Mesenchymal stem cell (in vitro differentiated cells and primary cell): ENCODE measurements around the gene PCED1B.

ENCODE experiments used
- DNase-seq: peaks from one replicate; pipeline ENCODE4 v3.0.0-alpha.2; 2013
- H2AFZ ChIP-seq: one replicate; pipeline ENCODE4 v1.6.1; 2013; ENCODE audit warnings: low read depth, mild to moderate bottlenecking, control low read depth, inconsistent platforms, low read length, moderate library complexity
- H2AK5ac ChIP-seq: 2 replicates; pipeline ENCODE4 v1.6.1; 2013; ENCODE audit warnings: low read length, moderate library complexity, mild to moderate bottlenecking, inconsistent platforms; ENCODE audit not compliant: severe bottlenecking
- H2BK120ac ChIP-seq: one replicate; pipeline ENCODE4 v1.6.1; 2013; ENCODE audit warnings: low read depth, mild to moderate bottlenecking, inconsistent platforms, low read length, moderate library complexity
- H2BK12ac ChIP-seq, 2 experiments: one replicate each; pipeline ENCODE4 v1.6.1; 2013; ENCODE audit warnings: inconsistent platforms in 2 of 2, low read length in 2 of 2, mild to moderate bottlenecking in 2 of 2, moderate library complexity in 2 of 2, control low read depth in 1 of 2
- H2BK15ac ChIP-seq: one replicate; pipeline ENCODE4 v1.6.1; 2013; ENCODE audit warnings: mild to moderate bottlenecking, low read depth, inconsistent platforms; ENCODE audit not compliant: poor library complexity, severe bottlenecking
- H2BK5ac ChIP-seq: 2 replicates; pipeline ENCODE4 v1.6.1; 2013; ENCODE audit warnings: low read depth, mild to moderate bottlenecking, low read length, control low read depth, inconsistent platforms; ENCODE audit not compliant: poor library complexity, severe bottlenecking
- H3K14ac ChIP-seq, 2 experiments: one replicate each; pipeline ENCODE4 v1.6.1; 2013; ENCODE audit warnings: inconsistent platforms in 2 of 2, low read length in 2 of 2, control low read depth in 1 of 2, mild to moderate bottlenecking in 1 of 2, moderate library complexity in 1 of 2
- H3K18ac ChIP-seq, 2 experiments: one replicate each; pipeline ENCODE4 v1.6.1; 2013; ENCODE audit warnings: inconsistent platforms in 2 of 2, low read length in 2 of 2, control low read depth in 1 of 2, low read depth in 1 of 2, mild to moderate bottlenecking in 1 of 2
- H3K23ac ChIP-seq, 2 experiments: one replicate each; pipeline ENCODE4 v1.6.1; 2013; ENCODE audit warnings: inconsistent platforms in 2 of 2, low read length in 2 of 2, mild to moderate bottlenecking in 2 of 2, moderate library complexity in 2 of 2, control low read depth in 1 of 2
- H3K27ac ChIP-seq: 2 replicates; pipeline ENCODE4 v1.5.1; 2013; ENCODE audit warnings: mild to moderate bottlenecking, moderate library complexity, low read length, control low read depth, inconsistent platforms; ENCODE audit not compliant: poor library complexity, severe bottlenecking
- H3K27me3 ChIP-seq, 2 experiments: 2 replicates each; pipeline versions ENCODE4 v1.6.1 to v1.7.0; 2013; ENCODE audit warnings: low read length in 2 of 2, mild to moderate bottlenecking in 2 of 2, moderate library complexity in 2 of 2, control low read depth in 1 of 2, inconsistent platforms in 1 of 2; ENCODE audit not compliant: control insufficient read depth in 1 of 2, insufficient read depth in 1 of 2
- H3K36me3 ChIP-seq, 2 experiments: 2 replicates each; pipeline versions ENCODE4 v1.6.1 to v1.7.0; 2013; ENCODE audit warnings: low read length in 2 of 2, control low read depth in 1 of 2, inconsistent platforms in 1 of 2, low read depth in 1 of 2, mild to moderate bottlenecking in 1 of 2; ENCODE audit not compliant: insufficient read depth in 2 of 2, control insufficient read depth in 1 of 2
- H3K4ac ChIP-seq, 2 experiments: one replicate each; pipeline ENCODE4 v1.6.1; 2013; ENCODE audit warnings: inconsistent platforms in 2 of 2, low read length in 2 of 2, mild to moderate bottlenecking in 2 of 2, moderate library complexity in 2 of 2, control low read depth in 1 of 2, low read depth in 1 of 2
- H3K4me1 ChIP-seq: 2 replicates; pipeline ENCODE4 v1.6.1; 2013; ENCODE audit warnings: low read depth, low read length, control low read depth; ENCODE audit not compliant: control insufficient read depth, insufficient read depth
- H3K4me2 ChIP-seq: 2 replicates; pipeline ENCODE4 v1.6.1; 2013; ENCODE audit warnings: low read length, mild to moderate bottlenecking, inconsistent platforms; ENCODE audit not compliant: poor library complexity, severe bottlenecking
- H3K4me3 ChIP-seq, 2 experiments: 2 replicates each; pipeline versions ENCODE4 v1.5.1 to v1.7.0; 2013; ENCODE audit warnings: low read length in 2 of 2, mild to moderate bottlenecking in 2 of 2, control low read depth in 1 of 2, low read depth in 1 of 2; ENCODE audit not compliant: insufficient read depth in 1 of 2
- H3K79me1 ChIP-seq: replicated peaks from 2 replicates; pipeline ENCODE4 v1.6.1; 2013; ENCODE audit warnings: mild to moderate bottlenecking, control low read depth, low read length, inconsistent platforms; ENCODE audit not compliant: poor library complexity, severe bottlenecking
- H3K9ac ChIP-seq: 2 replicates; pipeline ENCODE4 v1.7.0; 2013; ENCODE audit warnings: mild to moderate bottlenecking, low read length, moderate library complexity
- H3K9me3 ChIP-seq: 2 replicates; pipeline ENCODE4 v1.7.0; 2013; ENCODE audit warnings: mild to moderate bottlenecking, low read length; ENCODE audit not compliant: control insufficient read depth
- H4K8ac ChIP-seq: one replicate; pipeline ENCODE4 v1.6.1; 2013; ENCODE audit warnings: inconsistent platforms, mild to moderate bottlenecking, low read length, moderate library complexity
- H4K91ac ChIP-seq: one replicate; pipeline ENCODE4 v1.6.1; 2013; ENCODE audit warnings: mild to moderate bottlenecking, low read length, inconsistent platforms
- WGBS: methylation state at CpG from one replicate; pipeline ENCODE4 v1.1.7; 2013; ENCODE audit warnings: mixed read lengths; 5-methylcytosine and 5-hydroxymethylcytosine counted together

PCED1B gene

GRCh38 chr12:47075192-47076084 is 4.0 kb upstream of the PCED1B start:
- Histone ChIP-seq H3K27me3 (peaks cover 0 to 52% of the 10 kb centered on the region in 2 experiments), H3K27ac (no peak overlapping the region), H2BK12ac (no peak overlapping the region), H2BK15ac (no peak overlapping the region), H3K4me1 (peaks cover 9% of the 10 kb centered on the region), H4K8ac (no peak overlapping the region), H4K91ac (no peak overlapping the region), H3K14ac (no peak overlapping the region), H2AFZ (no peak overlapping the region), H2AK5ac (no peak overlapping the region), H3K79me1 (peaks cover 4% of the 10 kb centered on the region), H2BK120ac (no peak overlapping the region), H3K9me3 (no peaks in the 10 kb centered on the region), H3K36me3 (peaks cover 0 to 3% of the 10 kb centered on the region in 2 experiments), H3K9ac (no peak overlapping the region), H3K4me2 (no peak overlapping the region), H3K18ac (no peak overlapping the region), H3K23ac (no peak overlapping the region), H3K4me3 (no peak overlapping the region), H3K4ac (no peak overlapping the region), H2BK5ac (no peak overlapping the region)
- no peak for DNase-seq
- WGBS, result 93% methylated on average over 5 of the region's 7 CpGs

GRCh38 chr12:47077206-47078085 is 2.0 kb upstream of the PCED1B start:
- peaks cover 9% of the 10 kb centered on the region for H3K4me1 ChIP-seq
- H3K18ac ChIP-seq, result no peak overlapping the region
- no peak overlapping the region for H2BK5ac ChIP-seq
- no peak overlapping the region for H3K14ac ChIP-seq
- H3K4me2 ChIP-seq, result peak overlapping the region; percentile 56
- no peak overlapping the region for H4K8ac ChIP-seq
- H3K27me3 ChIP-seq, result peaks cover 0 to 42% of the 10 kb centered on the region in 2 experiments
- H3K9ac ChIP-seq, result no peak overlapping the region
- H2BK15ac ChIP-seq, result no peak overlapping the region
- WGBS, result 85% methylated on average over 17 of the region's 17 CpGs
- no peaks in the 10 kb centered on the region for H3K9me3 ChIP-seq
- no peak overlapping the region for H3K23ac ChIP-seq
- no peak overlapping the region for H4K91ac ChIP-seq
- H2AFZ ChIP-seq, result no peak overlapping the region
- H2BK12ac ChIP-seq, result no peak overlapping the region
- peaks cover 4% of the 10 kb centered on the region for H3K79me1 ChIP-seq
- H2AK5ac ChIP-seq, result no peak overlapping the region
- peak overlapping the region; percentile 7 for H3K27ac ChIP-seq
- peak overlapping the region in 1 of 2 experiments; percentile 51 for H3K4ac ChIP-seq
- H2BK120ac ChIP-seq, result no peak overlapping the region
- no peak for DNase-seq
- H3K4me3 ChIP-seq, result peak overlapping the region in 1 of 2 experiments; percentile 18
- peaks cover 0 to 3% of the 10 kb centered on the region in 2 experiments for H3K36me3 ChIP-seq

GRCh38 chr12:47078086-47078395 is 1.4 kb upstream of the PCED1B start:
- no peak overlapping the region for H3K27ac ChIP-seq
- 93% methylated on average over 8 of the region's 8 CpGs for WGBS
- no peak overlapping the region for H2BK15ac ChIP-seq
- H3K79me1 ChIP-seq, result peaks cover 4% of the 10 kb centered on the region
- no peak overlapping the region for H3K23ac ChIP-seq
- H3K36me3 ChIP-seq, result peaks cover 0 to 3% of the 10 kb centered on the region in 2 experiments
- H3K4ac ChIP-seq, result no peak overlapping the region
- H2AK5ac ChIP-seq, result no peak overlapping the region
- no peaks in the 10 kb centered on the region for H3K9me3 ChIP-seq
- no peak overlapping the region for H2BK12ac ChIP-seq
- no peak overlapping the region for H3K18ac ChIP-seq
- H3K27me3 ChIP-seq, result peaks cover 0 to 42% of the 10 kb centered on the region in 2 experiments
- H2AFZ ChIP-seq, result no peak overlapping the region
- H3K4me2 ChIP-seq, result peak overlapping the region; percentile 56
- H3K9ac ChIP-seq, result no peak overlapping the region
- DNase-seq, result no peak
- peak overlapping the region in 1 of 2 experiments; percentile 18 for H3K4me3 ChIP-seq
- no peak overlapping the region for H4K8ac ChIP-seq
- H2BK120ac ChIP-seq, result no peak overlapping the region
- H3K14ac ChIP-seq, result no peak overlapping the region
- H2BK5ac ChIP-seq, result no peak overlapping the region
- H4K91ac ChIP-seq, result no peak overlapping the region
- peaks cover 9% of the 10 kb centered on the region for H3K4me1 ChIP-seq
